Keratinocyte (primary cell): Measurements from ENCODE around the gene SH3RF2. TPM values are rescaled to one million over a fixed set of nuclear protein-coding genes. Genes with fewer than 3 reads are reported as not detected.

Experiments used
- DNase-seq: peaks from one replicate; pipeline ENCODE4 v3.0.0-alpha.2; 2011; ENCODE audit warnings: low read depth, missing footprints, low spot score
- FAIRE-seq: peaks from 2 replicates; lab custom pipeline; 2011; peaks lifted over from hg19 to GRCh38; lab: Jason Lieb, UNC
- H2AFZ ChIP-seq: 2 replicates; pipeline ENCODE4 v1.6.0; 2012; ENCODE audit warnings: low read length, control low read depth, inconsistent platforms; ENCODE audit not compliant: control insufficient read depth
- H3K27ac ChIP-seq: 2 replicates; pipeline ENCODE4 v1.5.1; 2011; ENCODE audit warnings: low read length; ENCODE audit not compliant: control insufficient read depth, insufficient read depth
- H3K27me3 ChIP-seq: 3 replicates; pipeline ENCODE4 v1.6.0; 2011; ENCODE audit warnings: low read length; ENCODE audit not compliant: control insufficient read depth, insufficient read depth; ENCODE audit errors: extremely low read depth
- H3K36me3 ChIP-seq, 2 experiments: 2 replicates in 1 of 2; 3 replicates in 1 of 2; pipeline ENCODE4 v1.5.1; 2011; ENCODE audit warnings: low read length in 2 of 2, mild to moderate bottlenecking in 1 of 2; ENCODE audit not compliant: control insufficient read depth in 2 of 2, insufficient read depth in 2 of 2; ENCODE audit errors: extremely low read depth in 1 of 2
- H3K4me1 ChIP-seq: 3 replicates; pipeline ENCODE4 v1.5.1; 2011; ENCODE audit warnings: low read length; ENCODE audit not compliant: control insufficient read depth, insufficient read depth; ENCODE audit errors: extremely low read depth
- H3K4me2 ChIP-seq: 3 replicates; pipeline ENCODE4 v1.6.0; 2011; ENCODE audit warnings: low read depth, low read length; ENCODE audit not compliant: control insufficient read depth, insufficient read depth; ENCODE audit errors: extremely low read depth
- H3K4me3 ChIP-seq, 3 experiments: fragments of 200-600 bp in 1 of 3; sonication (generic) in 1 of 3; 2 replicates in 2 of 3; 3 replicates in 1 of 3; pipeline ENCODE4 v1.5.1; 2011 to 2016; ENCODE audit warnings: low read length in 3 of 3, mild to moderate bottlenecking in 3 of 3, control low read depth in 2 of 3, inconsistent platforms in 1 of 3, low read depth in 1 of 3, mixed read lengths in 1 of 3, mixed run types in 1 of 3, moderate library complexity in 1 of 3; ENCODE audit not compliant: control insufficient read depth in 2 of 3, insufficient read depth in 2 of 3; ENCODE audit errors: extremely low read depth in 1 of 3
- H3K79me2 ChIP-seq: 2 replicates; pipeline ENCODE4 v1.6.0; 2012; ENCODE audit warnings: low read length; ENCODE audit not compliant: control insufficient read depth, insufficient read depth
- H3K9ac ChIP-seq: 3 replicates; pipeline ENCODE4 v1.6.0; 2011; ENCODE audit warnings: low read length; ENCODE audit not compliant: control insufficient read depth, insufficient read depth; ENCODE audit errors: extremely low read depth
- H3K9me1 ChIP-seq: 3 replicates; pipeline ENCODE4 v1.6.0; 2011; ENCODE audit warnings: low read length; ENCODE audit not compliant: control insufficient read depth, insufficient read depth; ENCODE audit errors: extremely low read depth
- H3K9me3 ChIP-seq: 2 replicates; pipeline ENCODE4 v1.5.1; 2012; ENCODE audit warnings: low read depth, low read length; ENCODE audit not compliant: control insufficient read depth
- H4K20me1 ChIP-seq: 3 replicates; pipeline ENCODE4 v1.6.0; 2011; ENCODE audit warnings: low read length; ENCODE audit not compliant: control insufficient read depth, insufficient read depth; ENCODE audit errors: extremely low read depth
- EZH2 ChIP-seq: IDR thresholded peaks from one replicate; pipeline ENCODE4 v1.6.1; 2012; ENCODE audit warnings: inconsistent platforms, mild to moderate bottlenecking, low read length, moderate library complexity
- dilution Hi-C: fragments of 300-500 bp; cut with MboI; formaldehyde crosslinking; loops from one replicate; pipeline ENCODE4 v1.7.0; 2020; ENCODE audit warnings: low sequenced_read_pairs; ENCODE audit not compliant: extremely low pct_ligation_motif_present
- polyA plus RNA-seq, 5 experiments: library from polyadenylated mRNA; depleted of rRNA in 3 of 5; stranded (reverse) in 3 of 5; stranded (forward) in 1 of 5; unstranded in 1 of 5; fragments of >200 nt; gene quantifications; 1 replicate in 1 of 5; 2 replicates in 3 of 5; 3 replicates in 1 of 5; pipeline versions ENCODE4 v1.2.1 to v1.2.3, GENCODE V29; 2011 to 2012; ENCODE audit warnings: missing spikeins in 2 of 5, low read depth in 1 of 5, low replicate concordance in 1 of 5
- TF ChIP-seq, protein P1 (sequence below), 3 experiments: IDR thresholded peaks in 1 of 3; conservative IDR thresholded peaks in 1 of 3; optimal IDR thresholded peaks in 1 of 3; 2 replicates in 2 of 3; 3 replicates in 1 of 3; pipeline versions ENCODE3 to v1.5.1; 2011; ENCODE audit warnings: low read length in 3 of 3, mild to moderate bottlenecking in 3 of 3, moderate library complexity in 2 of 3, control low read depth in 1 of 3, inconsistent platforms in 1 of 3; ENCODE audit not compliant: insufficient read depth in 2 of 3; ENCODE audit errors: extremely low read depth in 1 of 3

Gene SH3RF2
- polyA plus RNA-seq, 1 donor (not counting 4 experiments of a cell fraction or from before 2014, with no cell fraction given): 43.7 TPM

DNA sequence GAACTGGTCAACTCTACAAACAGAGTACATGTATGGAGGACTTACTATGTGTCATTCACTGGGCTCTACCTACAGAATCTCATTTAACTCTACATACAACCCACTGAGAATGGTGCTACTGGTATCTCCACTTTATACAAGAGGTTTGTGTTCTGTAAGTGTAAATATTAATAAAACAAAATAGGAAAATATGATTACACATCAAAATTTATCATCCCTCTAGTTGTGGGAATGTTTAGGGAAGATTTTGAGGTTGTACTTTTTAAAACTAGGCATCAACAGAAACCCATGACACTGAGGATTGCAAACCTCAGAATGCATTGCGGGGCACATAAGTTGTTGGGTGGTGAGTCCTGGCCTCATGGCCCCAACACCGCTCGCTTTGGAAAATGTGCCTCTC is 11.7 kb downstream of the SH3RF2 start:
- DNase-seq (no peak), FAIRE-seq (no peak)
- no peak for TF ChIP-seq EZH2
- TF ChIP-seq, protein P1, sequence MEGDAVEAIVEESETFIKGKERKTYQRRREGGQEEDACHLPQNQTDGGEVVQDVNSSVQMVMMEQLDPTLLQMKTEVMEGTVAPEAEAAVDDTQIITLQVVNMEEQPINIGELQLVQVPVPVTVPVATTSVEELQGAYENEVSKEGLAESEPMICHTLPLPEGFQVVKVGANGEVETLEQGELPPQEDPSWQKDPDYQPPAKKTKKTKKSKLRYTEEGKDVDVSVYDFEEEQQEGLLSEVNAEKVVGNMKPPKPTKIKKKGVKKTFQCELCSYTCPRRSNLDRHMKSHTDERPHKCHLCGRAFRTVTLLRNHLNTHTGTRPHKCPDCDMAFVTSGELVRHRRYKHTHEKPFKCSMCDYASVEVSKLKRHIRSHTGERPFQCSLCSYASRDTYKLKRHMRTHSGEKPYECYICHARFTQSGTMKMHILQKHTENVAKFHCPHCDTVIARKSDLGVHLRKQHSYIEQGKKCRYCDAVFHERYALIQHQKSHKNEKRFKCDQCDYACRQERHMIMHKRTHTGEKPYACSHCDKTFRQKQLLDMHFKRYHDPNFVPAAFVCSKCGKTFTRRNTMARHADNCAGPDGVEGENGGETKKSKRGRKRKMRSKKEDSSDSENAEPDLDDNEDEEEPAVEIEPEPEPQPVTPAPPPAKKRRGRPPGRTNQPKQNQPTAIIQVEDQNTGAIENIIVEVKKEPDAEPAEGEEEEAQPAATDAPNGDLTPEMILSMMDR (optimal IDR thresholded peaks at IDR 0.05 in 1 of 3, IDR thresholded peaks at IDR 0.05 in 1 of 3, conservative IDR thresholded peaks at IDR 0.05 in 1 of 3; ENCODE audit: extremely low read depth in 1 of 3, insufficient read depth in 2 of 3, low read length in 3 of 3): no peak
- no peak overlapping the region for H2AFZ ChIP-seq
- H3K9me3 ChIP-seq: no peaks in the 10 kb centered on the region
- no peak overlapping the region for H3K9ac ChIP-seq
- H3K27me3 ChIP-seq: no peaks in the 10 kb centered on the region
- H3K4me2 ChIP-seq: peak overlapping the region; percentile 67
- no peaks in the 10 kb centered on the region for H4K20me1 ChIP-seq
- H3K79me2 ChIP-seq: peaks cover 86% of the 10 kb centered on the region
- H3K9me1 ChIP-seq: no peaks in the 10 kb centered on the region
- H3K27ac ChIP-seq: peak overlapping the region; percentile 82
- peaks cover 9 to 24% of the 10 kb centered on the region in 2 experiments for H3K36me3 ChIP-seq
- dilution Hi-C loops: no loop called here
- H3K4me3 ChIP-seq: peak overlapping the region in 1 of 3 experiments; percentile 30
- peaks cover 61% of the 10 kb centered on the region for H3K4me1 ChIP-seq

DNA sequence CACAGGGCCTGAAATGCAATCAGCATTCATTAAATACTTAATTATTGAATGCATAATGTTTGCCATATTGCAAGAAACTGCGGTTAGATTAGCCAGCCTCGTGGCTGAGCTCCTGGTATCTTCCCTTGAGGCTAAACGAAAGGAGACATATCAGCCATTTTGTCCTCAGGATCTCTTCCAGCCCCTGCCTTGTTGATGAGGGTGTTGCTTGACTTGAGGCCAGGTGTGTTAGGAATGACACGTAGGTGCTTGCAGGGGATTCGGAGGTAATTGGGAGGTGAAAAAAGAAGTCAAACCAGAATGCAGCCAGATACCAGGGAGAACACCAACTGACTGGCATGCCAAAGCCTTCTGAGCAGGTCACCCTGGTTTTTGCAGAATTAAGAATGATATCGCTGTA is 12.5 kb downstream of the SH3RF2 start:
- peak; percentile 92 for FAIRE-seq
- no peak for DNase-seq
- Histone ChIP-seq H3K27ac (peak overlapping the region; percentile 82), H3K79me2 (peaks cover 86% of the 10 kb centered on the region), H3K9ac (peak overlapping the region; percentile 49), H3K27me3 (no peaks in the 10 kb centered on the region), H3K4me2 (peak overlapping the region; percentile 67), H3K9me1 (no peaks in the 10 kb centered on the region), H3K36me3 (peaks cover 12 to 24% of the 10 kb centered on the region in 2 experiments), H3K4me3 (peak overlapping the region in 1 of 3 experiments; percentile 30), H4K20me1 (no peaks in the 10 kb centered on the region), H2AFZ (peak overlapping the region; percentile 54), H3K4me1 (peaks cover 52% of the 10 kb centered on the region), H3K9me3 (no peaks in the 10 kb centered on the region)
- TF ChIP-seq, protein P1 (optimal IDR thresholded peaks at IDR 0.05 in 1 of 3, IDR thresholded peaks at IDR 0.05 in 1 of 3, conservative IDR thresholded peaks at IDR 0.05 in 1 of 3; ENCODE audit: extremely low read depth in 1 of 3, insufficient read depth in 2 of 3, low read length in 3 of 3): no peak
- dilution Hi-C loops: no loop called here
